Measurements from ENCODE around the gene TRMT44.

DNA sequence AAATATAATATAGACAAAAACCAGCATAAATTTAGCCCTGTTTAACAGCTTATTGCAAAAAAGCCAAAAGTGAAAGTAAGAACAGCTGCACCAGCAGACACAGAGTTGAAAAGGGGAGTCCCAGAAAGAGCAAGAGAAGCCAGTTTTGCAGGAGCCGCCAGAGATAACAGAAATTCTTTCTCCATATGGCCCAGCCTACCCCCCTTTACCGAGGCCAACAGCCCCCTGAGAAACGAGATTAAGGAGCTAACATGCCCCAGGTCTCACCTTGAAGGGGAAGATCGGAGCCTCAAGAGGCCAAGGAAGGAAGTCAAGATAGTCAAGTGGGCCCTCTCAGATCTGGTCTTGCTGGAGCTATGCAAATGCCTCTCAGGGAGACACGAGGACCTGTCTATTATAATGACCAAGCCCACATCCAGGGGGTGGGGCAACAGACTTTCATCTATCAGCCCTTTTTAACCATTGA, 4.9 kb upstream of the TRMT44 start:
- TF ChIP-seq CTCF (IDR thresholded peaks at IDR 0.05), result no peak
- TF ChIP-seq POLR2A (IDR thresholded peaks at IDR 0.05), result no peak

All from thyroid gland (tissue), 4 donors.